ACC112 (cell line): Measurements from ENCODE around the gene SLMAP.
A peak's percentile ranks its signal among the peaks of the same experiment; 100 is the strongest.

ENCODE experiments used
- H2AFZ ChIP-seq: fragments of 200-600 bp; sonication (generic); one replicate; pipeline ENCODE4 v1.6.0; 2017; ENCODE audit warnings: antibody characterized with exemption, low read length; ENCODE audit not compliant: unreplicated experiment
- H3K27ac ChIP-seq: fragments of 200-600 bp; sonication (generic); 2 replicates; pipeline ENCODE4 v1.5.1; 2014; ENCODE audit warnings: low read depth, mild to moderate bottlenecking, antibody characterized with exemption, low read length, moderate library complexity
- H3K27me3 ChIP-seq: fragments of 200-600 bp; sonication (generic); 2 replicates; pipeline ENCODE4 v1.6.1; 2014; ENCODE audit warnings: mild to moderate bottlenecking, antibody characterized with exemption, low read length, moderate library complexity, mixed read lengths; ENCODE audit not compliant: insufficient read depth
- H3K36me3 ChIP-seq: fragments of 200-600 bp; sonication (generic); 2 replicates; pipeline ENCODE4 v1.6.1; 2016; ENCODE audit warnings: mild to moderate bottlenecking, antibody characterized with exemption, low read length, moderate library complexity, mixed read lengths; ENCODE audit not compliant: insufficient read depth
- H3K4me1 ChIP-seq: fragments of 200-600 bp; sonication (generic); one replicate; pipeline ENCODE4 v1.6.1; 2016; ENCODE audit warnings: low read length, mixed read lengths; ENCODE audit not compliant: insufficient read depth, unreplicated experiment, control insufficient read depth
- H3K4me3 ChIP-seq: fragments of 200-600 bp; sonication (generic); 2 replicates; pipeline ENCODE4 v1.5.1; 2014; ENCODE audit warnings: mild to moderate bottlenecking, low read depth, low read length
- H3K79me2 ChIP-seq: fragments of 200-600 bp; sonication (generic); one replicate; pipeline ENCODE4 v1.6.0; 2016; ENCODE audit warnings: low read length; ENCODE audit not compliant: control insufficient read depth, unreplicated experiment, insufficient read depth

SLMAP gene

GRCh38 chr3:57958642-57959422, 202.7 kb downstream of the SLMAP start:
- H3K36me3 ChIP-seq = no peaks in the 10 kb centered on the region
- peaks cover 31% of the 10 kb centered on the region for H3K4me1 ChIP-seq
- no peaks in the 10 kb centered on the region for H3K79me2 ChIP-seq
- H3K4me3 ChIP-seq = peak overlapping the region; percentile 37; the same call in 1 of the 2 replicates
- no peaks in the 10 kb centered on the region for H3K27me3 ChIP-seq
- H3K27ac ChIP-seq = peak overlapping the region; percentile 58
- H2AFZ ChIP-seq = peak overlapping the region; percentile 55

GRCh38 chr3:57959423-57960173, 203.5 kb downstream of the SLMAP start:
- Histone ChIP-seq H3K36me3 (no peaks in the 10 kb centered on the region), H2AFZ (peak overlapping the region; percentile 55), H3K4me1 (peaks cover 31% of the 10 kb centered on the region), H3K27me3 (no peaks in the 10 kb centered on the region), H3K4me3 (peak overlapping the region; percentile 37), H3K27ac (peak overlapping the region; percentile 58), H3K79me2 (no peaks in the 10 kb centered on the region)

GRCh38 chr3:57960174-57960505, 204.0 kb downstream of the SLMAP start:
- H3K27ac ChIP-seq = peak overlapping the region; percentile 58
- H3K36me3 ChIP-seq = no peaks in the 10 kb centered on the region
- H3K27me3 ChIP-seq = no peaks in the 10 kb centered on the region
- H3K4me1 ChIP-seq = peaks cover 31% of the 10 kb centered on the region
- H3K79me2 ChIP-seq = no peaks in the 10 kb centered on the region
- H2AFZ ChIP-seq = peak overlapping the region; percentile 55
- H3K4me3 ChIP-seq = peak overlapping the region; percentile 37; the same call in 1 of the 2 replicates

GRCh38 chr3:57961177-57961827, 205.2 kb downstream of the SLMAP start:
- Histone ChIP-seq H3K27me3 (no peaks in the 10 kb centered on the region), H3K79me2 (no peaks in the 10 kb centered on the region), H2AFZ (no peak overlapping the region), H3K36me3 (no peaks in the 10 kb centered on the region), H3K4me3 (no peak overlapping the region), H3K27ac (no peak overlapping the region), H3K4me1 (peaks cover 29% of the 10 kb centered on the region)

GRCh38 chr3:57961828-57962447, 205.8 kb downstream of the SLMAP start:
- H2AFZ ChIP-seq = no peak overlapping the region
- peaks cover 23% of the 10 kb centered on the region for H3K4me1 ChIP-seq
- no peak overlapping the region for H3K27ac ChIP-seq

GRCh38 chr3:57962448-57962834, 206.3 kb downstream of the SLMAP start:
- no peak overlapping the region for H3K4me3 ChIP-seq
- peaks cover 20% of the 10 kb centered on the region for H3K4me1 ChIP-seq
- H2AFZ ChIP-seq = no peak overlapping the region
- no peaks in the 10 kb centered on the region for H3K36me3 ChIP-seq
- H3K27me3 ChIP-seq = no peaks in the 10 kb centered on the region
- no peaks in the 10 kb centered on the region for H3K79me2 ChIP-seq
- no peak overlapping the region for H3K27ac ChIP-seq

More at GRCh38 chr3:57961828-57962447, 205.8 kb downstream of the SLMAP start:
- no peak overlapping the region for H3K4me3 ChIP-seq
- no peaks in the 10 kb centered on the region for H3K79me2 ChIP-seq
- H3K36me3 ChIP-seq = no peaks in the 10 kb centered on the region
- no peaks in the 10 kb centered on the region for H3K27me3 ChIP-seq

GRCh38 chr3:57963811-57964346, 207.8 kb downstream of the SLMAP start:
- no peak overlapping the region for H3K27ac ChIP-seq
- H2AFZ ChIP-seq = no peak overlapping the region

GRCh38 chr3:57966829-57967228, 210.7 kb downstream of the SLMAP start:
- Histone ChIP-seq H3K27ac (no peak overlapping the region), H3K4me1 (peaks cover 14% of the 10 kb centered on the region), H3K4me3 (no peak overlapping the region), H3K79me2 (no peaks in the 10 kb centered on the region), H3K27me3 (no peaks in the 10 kb centered on the region), H2AFZ (no peak overlapping the region), H3K36me3 (no peaks in the 10 kb centered on the region)

More at GRCh38 chr3:57963811-57964346, 207.8 kb downstream of the SLMAP start:
- Histone ChIP-seq H3K79me2 (no peaks in the 10 kb centered on the region), H3K36me3 (no peaks in the 10 kb centered on the region), H3K27me3 (no peaks in the 10 kb centered on the region), H3K4me3 (no peak overlapping the region), H3K4me1 (peaks cover 16% of the 10 kb centered on the region)

GRCh38 chr3:57967590-57967989, 211.5 kb downstream of the SLMAP start:
- peaks cover 20% of the 10 kb centered on the region for H3K4me1 ChIP-seq
- no peaks in the 10 kb centered on the region for H3K36me3 ChIP-seq
- H3K27me3 ChIP-seq = no peaks in the 10 kb centered on the region
- H3K79me2 ChIP-seq = no peaks in the 10 kb centered on the region
- no peak overlapping the region for H3K27ac ChIP-seq
- no peak overlapping the region for H3K4me3 ChIP-seq
- H2AFZ ChIP-seq = no peak overlapping the region

GRCh38 chr3:57968501-57968900, 212.4 kb downstream of the SLMAP start:
- Histone ChIP-seq H3K27ac (no peak overlapping the region), H3K4me3 (no peak overlapping the region), H3K79me2 (no peaks in the 10 kb centered on the region), H2AFZ (no peak overlapping the region), H3K4me1 (peaks cover 26% of the 10 kb centered on the region), H3K36me3 (no peaks in the 10 kb centered on the region), H3K27me3 (no peaks in the 10 kb centered on the region)
